ENCODE measurements around the gene ABCF3.

- TF ChIP-seq, protein P1, sequence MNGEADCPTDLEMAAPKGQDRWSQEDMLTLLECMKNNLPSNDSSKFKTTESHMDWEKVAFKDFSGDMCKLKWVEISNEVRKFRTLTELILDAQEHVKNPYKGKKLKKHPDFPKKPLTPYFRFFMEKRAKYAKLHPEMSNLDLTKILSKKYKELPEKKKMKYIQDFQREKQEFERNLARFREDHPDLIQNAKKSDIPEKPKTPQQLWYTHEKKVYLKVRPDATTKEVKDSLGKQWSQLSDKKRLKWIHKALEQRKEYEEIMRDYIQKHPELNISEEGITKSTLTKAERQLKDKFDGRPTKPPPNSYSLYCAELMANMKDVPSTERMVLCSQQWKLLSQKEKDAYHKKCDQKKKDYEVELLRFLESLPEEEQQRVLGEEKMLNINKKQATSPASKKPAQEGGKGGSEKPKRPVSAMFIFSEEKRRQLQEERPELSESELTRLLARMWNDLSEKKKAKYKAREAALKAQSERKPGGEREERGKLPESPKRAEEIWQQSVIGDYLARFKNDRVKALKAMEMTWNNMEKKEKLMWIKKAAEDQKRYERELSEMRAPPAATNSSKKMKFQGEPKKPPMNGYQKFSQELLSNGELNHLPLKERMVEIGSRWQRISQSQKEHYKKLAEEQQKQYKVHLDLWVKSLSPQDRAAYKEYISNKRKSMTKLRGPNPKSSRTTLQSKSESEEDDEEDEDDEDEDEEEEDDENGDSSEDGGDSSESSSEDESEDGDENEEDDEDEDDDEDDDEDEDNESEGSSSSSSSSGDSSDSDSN (CRISPR knock-in tag; IDR thresholded peaks at IDR 0.05): no peak
- TF ChIP-seq, protein P2, sequence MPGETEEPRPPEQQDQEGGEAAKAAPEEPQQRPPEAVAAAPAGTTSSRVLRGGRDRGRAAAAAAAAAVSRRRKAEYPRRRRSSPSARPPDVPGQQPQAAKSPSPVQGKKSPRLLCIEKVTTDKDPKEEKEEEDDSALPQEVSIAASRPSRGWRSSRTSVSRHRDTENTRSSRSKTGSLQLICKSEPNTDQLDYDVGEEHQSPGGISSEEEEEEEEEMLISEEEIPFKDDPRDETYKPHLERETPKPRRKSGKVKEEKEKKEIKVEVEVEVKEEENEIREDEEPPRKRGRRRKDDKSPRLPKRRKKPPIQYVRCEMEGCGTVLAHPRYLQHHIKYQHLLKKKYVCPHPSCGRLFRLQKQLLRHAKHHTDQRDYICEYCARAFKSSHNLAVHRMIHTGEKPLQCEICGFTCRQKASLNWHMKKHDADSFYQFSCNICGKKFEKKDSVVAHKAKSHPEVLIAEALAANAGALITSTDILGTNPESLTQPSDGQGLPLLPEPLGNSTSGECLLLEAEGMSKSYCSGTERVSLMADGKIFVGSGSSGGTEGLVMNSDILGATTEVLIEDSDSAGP (CRISPR knock-in tag; IDR thresholded peaks at IDR 0.05; ENCODE audit: borderline replicate concordance): no peak
- TF ChIP-seq, protein P3, sequence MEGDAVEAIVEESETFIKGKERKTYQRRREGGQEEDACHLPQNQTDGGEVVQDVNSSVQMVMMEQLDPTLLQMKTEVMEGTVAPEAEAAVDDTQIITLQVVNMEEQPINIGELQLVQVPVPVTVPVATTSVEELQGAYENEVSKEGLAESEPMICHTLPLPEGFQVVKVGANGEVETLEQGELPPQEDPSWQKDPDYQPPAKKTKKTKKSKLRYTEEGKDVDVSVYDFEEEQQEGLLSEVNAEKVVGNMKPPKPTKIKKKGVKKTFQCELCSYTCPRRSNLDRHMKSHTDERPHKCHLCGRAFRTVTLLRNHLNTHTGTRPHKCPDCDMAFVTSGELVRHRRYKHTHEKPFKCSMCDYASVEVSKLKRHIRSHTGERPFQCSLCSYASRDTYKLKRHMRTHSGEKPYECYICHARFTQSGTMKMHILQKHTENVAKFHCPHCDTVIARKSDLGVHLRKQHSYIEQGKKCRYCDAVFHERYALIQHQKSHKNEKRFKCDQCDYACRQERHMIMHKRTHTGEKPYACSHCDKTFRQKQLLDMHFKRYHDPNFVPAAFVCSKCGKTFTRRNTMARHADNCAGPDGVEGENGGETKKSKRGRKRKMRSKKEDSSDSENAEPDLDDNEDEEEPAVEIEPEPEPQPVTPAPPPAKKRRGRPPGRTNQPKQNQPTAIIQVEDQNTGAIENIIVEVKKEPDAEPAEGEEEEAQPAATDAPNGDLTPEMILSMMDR (CRISPR knock-in tag; IDR thresholded peaks at IDR 0.05): no peak
- TF ChIP-seq ZFYVE20 (CRISPR knock-in tag; IDR thresholded peaks at IDR 0.05; ENCODE audit: borderline replicate concordance, low read depth): no peak
- no peak for TF ChIP-seq ZFX (CRISPR knock-in tag; IDR thresholded peaks at IDR 0.05; ENCODE audit: low read depth)
- no peak for TF ChIP-seq ESRRA (CRISPR knock-in tag; IDR thresholded peaks at IDR 0.05; ENCODE audit: low read depth)
- no peak for TF ChIP-seq ZNF362 (CRISPR knock-in tag; IDR thresholded peaks at IDR 0.05; ENCODE audit: borderline replicate concordance)
- no peak for TF ChIP-seq EP300 (IDR thresholded peaks at IDR 0.05; ENCODE audit: low read depth in 2 of 2, low read length in 2 of 2)
- no peak for TF ChIP-seq EP300 (CRISPR knock-in tag; IDR thresholded peaks at IDR 0.05; ENCODE audit: borderline replicate concordance)
- no peak for TF ChIP-seq ATF7 (IDR thresholded peaks at IDR 0.05)
- TF ChIP-seq ATF7 (CRISPR knock-in tag; IDR thresholded peaks at IDR 0.05): no peak
- no peak for TF ChIP-seq EZH2 (conservative IDR thresholded peaks at IDR 0.05; ENCODE audit: low read depth, low read length)
Measured at GRCh38 chr3:184167786-184168185, 18.2 kb upstream of the ABCF3 start.

Measured in HepG2 (cell line).